ENCODE results near the gene KDM4E. TPM values are rescaled to one million over a fixed set of nuclear protein-coding genes. Genes with fewer than 3 reads are reported as not detected.
"Not testable (repeated sequence)": the region's sequence is repeated elsewhere in the genome, so short reads cannot be mapped to it uniquely, and the experiment has no call there.

Gene KDM4E
- total RNA-seq, 1 experiment from 2014 or later: not detected

DNA sequence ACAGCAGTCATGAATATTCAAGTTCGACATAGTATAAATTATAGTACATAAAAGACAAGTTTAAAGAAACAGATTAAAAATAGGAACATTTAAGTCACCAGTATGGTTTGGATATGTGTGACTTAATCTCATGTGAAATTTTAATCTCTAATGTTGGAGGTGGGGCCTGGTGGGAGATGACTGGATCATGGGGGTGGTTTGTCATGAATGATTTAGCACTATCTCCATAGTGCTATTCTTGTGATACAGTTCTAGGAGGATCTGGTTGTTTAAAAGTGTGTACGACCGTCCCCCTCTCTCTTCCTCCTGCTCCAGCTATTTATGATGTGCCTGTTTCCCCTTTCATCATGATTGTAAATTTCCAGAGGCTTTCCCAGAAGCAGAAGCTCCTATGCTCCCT is 3.3 kb downstream of the KDM4E start:
- CTCF ChIA-PET: no interaction called here
- TF ChIP-seq, protein P1, sequence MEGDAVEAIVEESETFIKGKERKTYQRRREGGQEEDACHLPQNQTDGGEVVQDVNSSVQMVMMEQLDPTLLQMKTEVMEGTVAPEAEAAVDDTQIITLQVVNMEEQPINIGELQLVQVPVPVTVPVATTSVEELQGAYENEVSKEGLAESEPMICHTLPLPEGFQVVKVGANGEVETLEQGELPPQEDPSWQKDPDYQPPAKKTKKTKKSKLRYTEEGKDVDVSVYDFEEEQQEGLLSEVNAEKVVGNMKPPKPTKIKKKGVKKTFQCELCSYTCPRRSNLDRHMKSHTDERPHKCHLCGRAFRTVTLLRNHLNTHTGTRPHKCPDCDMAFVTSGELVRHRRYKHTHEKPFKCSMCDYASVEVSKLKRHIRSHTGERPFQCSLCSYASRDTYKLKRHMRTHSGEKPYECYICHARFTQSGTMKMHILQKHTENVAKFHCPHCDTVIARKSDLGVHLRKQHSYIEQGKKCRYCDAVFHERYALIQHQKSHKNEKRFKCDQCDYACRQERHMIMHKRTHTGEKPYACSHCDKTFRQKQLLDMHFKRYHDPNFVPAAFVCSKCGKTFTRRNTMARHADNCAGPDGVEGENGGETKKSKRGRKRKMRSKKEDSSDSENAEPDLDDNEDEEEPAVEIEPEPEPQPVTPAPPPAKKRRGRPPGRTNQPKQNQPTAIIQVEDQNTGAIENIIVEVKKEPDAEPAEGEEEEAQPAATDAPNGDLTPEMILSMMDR (IDR thresholded peaks at IDR 0.05; ENCODE audit: unreplicated experiment): no peak
- intact Hi-C loops (cut with micrococcal nuclease; ENCODE audit: unreplicated experiment): no loop called here
- no peak for DNase-seq
- H3K9me3 Mint-ChIP-seq (ENCODE audit: low read depth, unreplicated experiment): no peaks in the 10 kb centered on the region
- H3K4me3 Mint-ChIP-seq (ENCODE audit: low read depth, unreplicated experiment): no peak overlapping the region
- BruUV-seq (replicated peaks): no TSS peak
- no peak overlapping the region for H3K27ac Mint-ChIP-seq (ENCODE audit: unreplicated experiment)
- H3K36me3 Mint-ChIP-seq (ENCODE audit: insufficient read depth, unreplicated experiment): no peaks in the 10 kb centered on the region
- peaks cover 17% of the 10 kb centered on the region for H3K27me3 Mint-ChIP-seq (ENCODE audit: unreplicated experiment)
- H3K4me1 Mint-ChIP-seq (ENCODE audit: low read depth, unreplicated experiment): no peaks in the 10 kb centered on the region

GRCh38 chr11:95033051-95033450 is 8.0 kb downstream of the KDM4E start:
- no peak for DNase-seq
- no peaks in the 10 kb centered on the region for H3K4me1 Mint-ChIP-seq (ENCODE audit: low read depth, unreplicated experiment)
- TF ChIP-seq, protein P1 (IDR thresholded peaks at IDR 0.05; ENCODE audit: unreplicated experiment): no peak
- H3K4me3 Mint-ChIP-seq (ENCODE audit: low read depth, unreplicated experiment): no peak overlapping the region
- H3K27me3 Mint-ChIP-seq (ENCODE audit: unreplicated experiment): peaks cover 23% of the 10 kb centered on the region
- CTCF ChIA-PET: no interaction called here
- no TSS peak for BruUV-seq (replicated peaks)
- no peaks in the 10 kb centered on the region for H3K9me3 Mint-ChIP-seq (ENCODE audit: low read depth, unreplicated experiment)
- H3K36me3 Mint-ChIP-seq (ENCODE audit: insufficient read depth, unreplicated experiment): no peaks in the 10 kb centered on the region
- intact Hi-C loops (cut with micrococcal nuclease; ENCODE audit: unreplicated experiment): no loop called here
- H3K27ac Mint-ChIP-seq (ENCODE audit: unreplicated experiment): no peak overlapping the region

- Mint-ChIP-seq H3K27me3 (ENCODE audit: unreplicated experiment) (peaks cover 30% of the 10 kb centered on the region), H3K4me1 (ENCODE audit: low read depth, unreplicated experiment) (no peaks in the 10 kb centered on the region), H3K27ac (ENCODE audit: unreplicated experiment) (no peak overlapping the region), H3K36me3 (ENCODE audit: insufficient read depth, unreplicated experiment) (no peaks in the 10 kb centered on the region), H3K9me3 (ENCODE audit: low read depth, unreplicated experiment) (no peaks in the 10 kb centered on the region), H3K4me3 (ENCODE audit: low read depth, unreplicated experiment) (no peak overlapping the region)
- DNase-seq: no peak
- TF ChIP-seq, protein P1 (IDR thresholded peaks at IDR 0.05; ENCODE audit: unreplicated experiment): no peak
- no TSS peak for BruUV-seq (replicated peaks)
- intact Hi-C loops (cut with micrococcal nuclease; ENCODE audit: unreplicated experiment): no loop called here
- CTCF ChIA-PET: no interaction called here
Measured at GRCh38 chr11:95035316-95035715, 10.3 kb downstream of the KDM4E start.

- BruUV-seq (replicated peaks); H3K9me3 Mint-ChIP-seq (ENCODE audit: low read depth, unreplicated experiment); intact Hi-C loops (cut with micrococcal nuclease; ENCODE audit: unreplicated experiment); H3K4me3 Mint-ChIP-seq (ENCODE audit: low read depth, unreplicated experiment); DNase-seq; H3K36me3 Mint-ChIP-seq (ENCODE audit: insufficient read depth, unreplicated experiment); H3K27ac Mint-ChIP-seq (ENCODE audit: unreplicated experiment); CTCF ChIA-PET; H3K4me1 Mint-ChIP-seq (ENCODE audit: low read depth, unreplicated experiment): not testable (repeated sequence)
- peaks cover 18% of the 10 kb centered on the region for H3K27me3 Mint-ChIP-seq (ENCODE audit: unreplicated experiment)
Measured at GRCh38 chr11:95037356-95038035, 12.4 kb downstream of the KDM4E start.

DNA sequence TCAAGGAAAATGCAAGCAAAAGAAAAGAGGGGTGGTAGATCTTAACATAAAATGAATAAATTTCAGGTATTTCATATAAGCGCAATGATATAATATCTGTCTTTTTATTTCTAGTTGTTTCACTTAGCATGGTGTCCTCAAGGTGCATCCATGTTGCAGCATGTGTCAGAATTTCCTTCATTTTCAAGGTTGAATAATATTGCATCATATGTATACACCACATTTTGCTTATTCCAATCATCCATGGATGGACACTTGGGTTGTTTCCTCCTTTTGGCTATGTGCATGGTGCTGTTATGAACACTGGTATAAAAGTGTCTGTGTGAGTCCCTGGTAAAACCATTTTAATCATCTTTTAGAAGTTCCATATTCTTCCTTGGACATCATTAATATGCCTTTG is 17.2 kb downstream of the KDM4E start:
- no peak overlapping the region for H3K27ac Mint-ChIP-seq (ENCODE audit: unreplicated experiment)
- BruUV-seq (replicated peaks): no TSS peak
- H3K4me1 Mint-ChIP-seq (ENCODE audit: low read depth, unreplicated experiment): no peaks in the 10 kb centered on the region
- H3K27me3 Mint-ChIP-seq (ENCODE audit: unreplicated experiment): peaks cover 41% of the 10 kb centered on the region
- TF ChIP-seq, protein P1 (IDR thresholded peaks at IDR 0.05; ENCODE audit: unreplicated experiment): no peak
- CTCF ChIA-PET: no interaction called here
- H3K4me3 Mint-ChIP-seq (ENCODE audit: low read depth, unreplicated experiment): no peak overlapping the region
- H3K36me3 Mint-ChIP-seq (ENCODE audit: insufficient read depth, unreplicated experiment): no peaks in the 10 kb centered on the region
- no peak for DNase-seq
- H3K9me3 Mint-ChIP-seq (ENCODE audit: low read depth, unreplicated experiment): no peaks in the 10 kb centered on the region
- intact Hi-C loops (cut with micrococcal nuclease; ENCODE audit: unreplicated experiment): no loop called here

Data from Calu3 (cell line).